ENCODE measurements around the gene TAX1BP1.
"Not testable (repeated sequence)": the region's sequence is repeated elsewhere in the genome, so short reads cannot be mapped to it uniquely, and the experiment has no call there.

TAX1BP1 gene

DNA sequence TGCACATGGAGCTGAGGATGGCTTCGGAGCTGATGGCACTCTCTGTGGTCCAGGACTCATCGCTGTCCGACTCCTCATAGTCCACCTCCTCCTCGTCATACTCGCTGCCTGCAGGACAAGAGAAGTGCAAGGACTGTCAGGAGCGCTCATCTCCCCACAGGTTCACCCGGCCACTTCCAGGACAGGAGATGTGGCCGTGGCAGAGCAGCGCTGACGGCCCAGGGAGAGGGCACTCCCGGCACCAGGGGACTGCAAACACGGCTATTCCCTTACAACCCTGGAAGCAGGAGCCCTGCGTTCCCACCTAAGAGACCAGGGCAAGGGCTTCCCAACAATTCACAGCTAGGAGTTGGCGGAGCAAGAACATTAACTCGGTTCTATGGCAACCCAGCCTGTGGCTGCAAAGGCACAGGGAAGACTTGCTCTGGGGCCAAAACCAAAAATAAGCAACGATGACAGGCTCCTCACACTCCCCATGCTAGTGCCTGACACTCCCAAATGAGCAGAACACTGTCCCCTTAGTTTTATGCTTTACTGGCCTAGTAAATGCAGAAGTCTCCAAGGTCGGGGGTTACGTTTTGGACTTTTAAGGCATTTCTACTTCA is 100.9 kb downstream of the TAX1BP1 start:
- ATAC-seq (no peak), DNase-seq (no peak)
- H3K27ac Mint-ChIP-seq = no peak overlapping the region
- H3K4me3 Mint-ChIP-seq = peak overlapping the region in 1 of 2 donors; percentile 34
- H3K27me3 Mint-ChIP-seq = no peaks in the 10 kb centered on the region
- no peaks in the 10 kb centered on the region for H3K9me3 Mint-ChIP-seq
- H3K4me1 Mint-ChIP-seq = peaks cover 15% of the 10 kb centered on the region

DNA sequence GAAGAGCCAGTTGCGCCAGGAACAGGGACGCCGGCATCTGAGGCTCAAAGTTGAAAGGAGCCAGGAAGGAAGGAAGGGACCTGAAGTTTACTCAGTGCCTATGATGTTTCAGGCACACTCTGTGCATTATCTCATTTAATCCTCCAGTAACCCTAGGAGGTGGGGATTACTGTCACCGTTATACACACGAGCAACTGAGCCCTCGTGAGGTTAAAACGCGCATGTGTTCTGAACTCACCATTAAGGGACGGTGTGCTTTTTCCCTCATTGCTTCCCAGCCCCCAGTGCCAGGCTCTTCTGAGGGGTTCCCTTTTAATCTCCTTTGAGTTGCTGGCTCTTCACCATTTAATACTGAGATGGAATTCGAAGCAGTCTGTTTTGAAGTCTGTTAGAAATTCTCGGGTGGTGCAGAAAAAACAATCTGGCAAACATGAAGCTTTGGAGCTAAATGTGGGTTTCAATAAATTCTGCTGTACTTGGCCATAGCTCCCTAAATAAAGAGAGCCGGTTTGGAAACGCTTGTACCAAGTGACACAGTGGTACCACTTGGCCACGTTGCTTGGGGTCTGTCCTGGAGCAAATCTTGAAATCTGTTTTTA is 102.2 kb downstream of the TAX1BP1 start:
- Mint-ChIP-seq H3K4me1 (peaks cover 15% of the 10 kb centered on the region), H3K27me3 (no peaks in the 10 kb centered on the region), H3K9me3 (no peaks in the 10 kb centered on the region), H3K4me3 (no peak overlapping the region), H3K27ac (no peak overlapping the region)
- DNase-seq = no peak
- no peak for ATAC-seq

DNA sequence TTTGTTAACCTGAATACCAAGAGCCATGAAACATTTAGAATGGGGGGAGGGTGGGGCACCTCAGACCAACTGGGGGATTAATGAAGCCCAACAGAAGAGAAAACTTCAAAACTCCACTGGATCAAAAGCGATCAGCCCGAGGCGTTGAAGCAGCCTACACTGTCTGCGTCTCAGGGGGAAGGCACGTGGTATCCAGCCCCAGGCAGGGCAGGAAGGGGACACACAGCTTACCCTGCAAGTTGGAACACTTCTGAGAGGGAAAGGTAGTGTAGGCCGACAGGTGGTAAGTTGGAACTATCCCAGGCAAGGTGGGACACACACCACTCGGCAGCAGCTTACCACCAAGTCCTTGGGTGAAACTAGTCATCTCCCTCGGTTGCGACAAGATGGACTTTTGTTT is 102.9 kb downstream of the TAX1BP1 start:
- H3K9me3 Mint-ChIP-seq = no peaks in the 10 kb centered on the region
- H3K27me3 Mint-ChIP-seq = no peaks in the 10 kb centered on the region
- H3K27ac Mint-ChIP-seq = no peak overlapping the region
- H3K4me3 Mint-ChIP-seq = no peak overlapping the region
- peaks cover 15% of the 10 kb centered on the region for H3K4me1 Mint-ChIP-seq
- ATAC-seq (no peak), DNase-seq (no peak)

DNA sequence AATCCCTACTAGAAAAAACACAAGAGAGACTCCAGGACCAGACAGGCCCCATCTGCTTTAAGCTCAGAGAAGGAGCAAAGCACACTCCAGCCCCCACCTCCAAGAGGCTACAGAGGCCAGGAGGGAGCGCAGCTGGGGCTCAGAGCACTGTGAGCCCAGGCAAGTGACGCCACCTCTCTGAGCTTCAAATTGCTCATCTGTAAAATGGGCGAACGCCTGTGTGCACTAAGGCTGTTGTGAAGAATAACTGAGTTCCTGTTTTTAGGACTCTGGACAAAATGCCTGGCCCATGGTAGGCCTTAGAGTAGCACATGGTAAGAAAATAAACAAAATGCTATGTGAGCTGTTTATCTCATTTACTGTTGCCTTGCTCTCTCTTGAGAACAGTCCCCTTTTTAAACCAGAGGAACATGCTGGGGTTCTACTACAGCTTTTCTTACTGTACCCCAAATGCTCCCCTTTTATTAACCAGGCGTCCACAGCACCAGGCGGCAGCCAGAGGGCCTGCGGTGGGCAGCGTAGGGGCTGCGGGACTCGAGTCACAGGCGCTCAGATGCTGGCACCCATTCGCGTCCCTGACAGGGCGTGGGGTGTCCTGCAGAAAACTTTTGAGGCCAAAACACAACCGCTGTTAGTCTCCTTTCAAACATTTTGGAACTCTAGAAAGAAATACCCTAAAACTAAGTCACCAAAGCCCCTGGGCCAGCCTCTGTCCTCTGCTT is 103.8 kb downstream of the TAX1BP1 start:
- H3K9me3 Mint-ChIP-seq = no peaks in the 10 kb centered on the region
- ATAC-seq (no peak), DNase-seq (no peak)
- H3K27ac Mint-ChIP-seq = no peak overlapping the region
- H3K27me3 Mint-ChIP-seq = no peaks in the 10 kb centered on the region
- peaks cover 15% of the 10 kb centered on the region for H3K4me1 Mint-ChIP-seq
- no peak overlapping the region for H3K4me3 Mint-ChIP-seq

DNA sequence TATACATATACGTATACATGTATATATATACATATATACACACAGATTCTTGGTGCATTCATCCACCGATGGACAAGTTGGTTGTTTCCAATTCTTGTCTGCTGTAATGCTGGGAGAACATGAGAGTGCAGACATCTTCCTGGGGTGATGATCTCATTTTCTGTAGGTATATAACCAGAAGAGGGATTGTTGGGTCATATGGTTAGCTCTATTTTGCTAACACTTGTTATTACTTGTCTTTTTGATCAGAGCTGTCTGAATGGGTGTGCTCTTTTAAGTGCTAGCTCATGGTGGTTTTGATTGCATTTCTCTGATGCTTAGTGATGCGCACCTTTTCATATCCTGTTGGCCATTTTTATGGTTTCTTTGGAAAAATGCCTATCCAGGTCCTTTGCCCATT is 106.4 kb downstream of the TAX1BP1 start:
- H3K4me3 Mint-ChIP-seq = no peak overlapping the region
- H3K9me3 Mint-ChIP-seq = no peaks in the 10 kb centered on the region
- H3K27me3 Mint-ChIP-seq = no peaks in the 10 kb centered on the region
- H3K27ac Mint-ChIP-seq = no peak overlapping the region
- peak; percentile 67 for ATAC-seq
- no peak for DNase-seq
- no peaks in the 10 kb centered on the region for H3K4me1 Mint-ChIP-seq

DNA sequence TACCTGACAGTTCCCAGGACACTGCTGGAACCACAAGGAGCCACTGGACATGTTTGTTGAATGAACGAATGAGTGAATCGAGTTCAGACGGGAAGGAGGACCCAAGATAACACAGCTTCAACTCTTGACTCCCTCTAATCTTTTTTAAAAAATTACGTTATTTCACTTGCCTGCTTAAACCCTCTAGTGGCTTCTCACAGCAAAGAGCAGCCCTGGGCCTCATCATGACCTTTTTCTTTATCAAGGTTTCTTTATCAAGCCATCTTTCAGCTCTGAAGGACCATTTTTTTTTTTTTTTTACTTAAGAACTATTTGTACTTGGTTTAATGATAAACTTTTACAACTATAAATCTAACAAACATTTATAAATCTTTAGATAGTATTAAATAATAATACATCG is 110.6 kb downstream of the TAX1BP1 start:
- Mint-ChIP-seq H3K4me3 (no peak overlapping the region), H3K4me1 (no peaks in the 10 kb centered on the region), H3K9me3 (peaks cover 0 to 8% of the 10 kb centered on the region in 2 donors), H3K27ac (no peak overlapping the region), H3K27me3 (no peaks in the 10 kb centered on the region)
- no peak for ATAC-seq
- no peak for DNase-seq

DNA sequence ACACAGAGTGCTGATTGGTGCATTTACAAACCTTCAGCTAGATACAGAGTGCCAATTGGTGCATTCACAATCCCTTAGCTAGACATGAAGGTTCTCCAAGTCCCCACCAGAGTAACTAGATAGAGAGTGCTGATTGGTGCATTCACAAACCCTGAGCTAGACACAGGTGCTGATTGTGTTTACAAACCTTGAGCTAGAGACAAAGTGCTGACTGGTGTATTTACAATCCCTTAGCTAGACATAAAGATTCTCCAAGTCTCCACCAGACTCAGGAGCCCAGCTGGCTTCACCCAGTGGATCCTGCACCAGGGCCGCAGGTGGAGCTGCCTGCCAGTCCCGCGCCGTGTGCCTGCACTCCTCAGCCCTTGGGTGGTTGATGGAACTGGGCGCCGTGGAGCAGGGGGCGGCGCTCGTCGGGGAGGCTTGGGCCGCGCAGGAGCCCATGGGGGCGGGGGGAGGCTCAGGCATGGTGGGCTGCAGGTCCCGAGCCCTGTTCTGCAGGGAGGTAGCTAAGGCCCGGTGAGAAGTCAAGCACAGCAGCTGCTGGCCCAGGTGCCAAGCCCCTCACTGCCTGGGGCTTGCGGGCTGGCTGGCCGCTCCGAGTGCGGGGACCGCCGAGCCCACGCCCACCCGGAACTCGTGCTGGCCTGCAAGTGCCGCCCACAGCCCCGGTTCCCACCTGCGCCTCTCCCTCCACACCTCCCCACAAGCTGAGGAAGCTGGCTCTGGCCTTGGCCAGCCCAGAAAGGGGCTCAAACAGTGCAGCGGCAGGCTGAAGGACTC is 116.9 kb downstream of the TAX1BP1 start:
- H3K4me1 Mint-ChIP-seq, H3K27me3 Mint-ChIP-seq, H3K4me3 Mint-ChIP-seq, H3K27ac Mint-ChIP-seq, DNase-seq, ATAC-seq, H3K9me3 Mint-ChIP-seq: not testable (repeated sequence)

DNA sequence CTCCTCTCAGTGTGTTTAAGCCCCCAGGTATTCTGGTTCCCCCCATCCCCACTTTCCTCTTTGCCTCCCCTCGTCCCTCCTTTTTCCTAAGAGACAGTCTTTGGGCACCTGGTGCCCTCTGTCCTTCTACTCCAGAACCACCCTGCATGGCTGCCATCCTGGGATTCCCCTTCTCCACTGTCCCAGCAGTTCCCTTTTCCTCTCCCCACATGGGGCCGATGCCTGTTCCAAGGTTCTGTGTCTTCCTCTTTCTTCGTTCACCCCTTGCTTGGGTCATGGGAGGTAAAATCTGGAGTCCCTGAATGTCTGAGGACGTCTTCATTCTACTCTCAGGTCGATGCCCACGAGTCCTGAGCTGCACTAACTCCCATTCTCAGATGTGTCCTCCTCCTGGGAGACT is 120.8 kb downstream of the TAX1BP1 start:
- Mint-ChIP-seq H3K4me1 (no peaks in the 10 kb centered on the region), H3K27me3 (no peaks in the 10 kb centered on the region), H3K27ac (peak overlapping the region in 1 of 2 donors; percentile 37), H3K4me3 (no peak overlapping the region), H3K9me3 (no peaks in the 10 kb centered on the region)
- ATAC-seq = no peak
- DNase-seq = no peak

DNA sequence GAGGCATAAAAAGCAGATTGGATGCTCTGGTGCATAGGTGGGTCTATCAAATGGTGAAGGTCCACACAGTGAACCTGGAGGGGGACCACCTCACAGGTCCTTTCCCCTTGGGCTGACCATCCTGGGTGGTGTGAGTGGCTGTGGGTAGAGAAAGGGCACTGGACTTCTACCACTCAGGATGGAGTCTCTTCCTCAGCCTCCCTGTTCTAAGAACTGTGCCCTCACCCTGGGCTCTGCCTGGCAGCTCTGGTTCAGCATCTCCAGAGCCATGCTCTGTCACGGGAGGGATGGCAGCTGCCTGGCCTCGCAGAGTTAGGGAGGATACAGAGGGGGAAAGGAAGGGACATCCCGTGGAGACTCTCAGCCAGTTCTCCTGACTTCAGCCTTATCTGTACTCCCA is 121.8 kb downstream of the TAX1BP1 start:
- Mint-ChIP-seq H3K4me3 (no peak overlapping the region), H3K27ac (no peak overlapping the region), H3K4me1 (no peaks in the 10 kb centered on the region), H3K27me3 (no peaks in the 10 kb centered on the region), H3K9me3 (no peaks in the 10 kb centered on the region)
- ATAC-seq = no peak
- no peak for DNase-seq

DNA sequence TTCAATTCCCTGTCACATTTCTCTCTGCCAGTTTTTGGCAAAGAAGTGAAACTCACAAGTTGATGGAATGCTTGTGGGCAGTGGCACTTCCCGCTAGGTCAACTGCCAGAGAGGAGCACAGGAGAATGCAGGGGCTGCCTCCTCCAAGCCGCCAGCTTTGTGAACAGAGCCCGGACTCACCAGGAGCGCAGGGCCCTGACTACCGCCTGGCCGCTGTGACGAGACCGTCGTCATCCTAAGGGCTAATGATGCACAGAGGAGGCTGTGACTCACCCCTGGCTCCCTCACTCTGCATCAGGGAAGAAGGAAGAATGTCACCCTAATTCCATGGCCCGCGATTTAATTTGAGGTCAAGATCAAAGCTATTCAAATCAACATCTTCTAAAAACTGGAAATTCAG is 123.9 kb downstream of the TAX1BP1 start:
- Mint-ChIP-seq H3K9me3 (no peaks in the 10 kb centered on the region), H3K27ac (no peak overlapping the region), H3K4me1 (no peaks in the 10 kb centered on the region), H3K27me3 (no peaks in the 10 kb centered on the region), H3K4me3 (no peak overlapping the region)
- no peak for DNase-seq
- ATAC-seq = no peak

DNA sequence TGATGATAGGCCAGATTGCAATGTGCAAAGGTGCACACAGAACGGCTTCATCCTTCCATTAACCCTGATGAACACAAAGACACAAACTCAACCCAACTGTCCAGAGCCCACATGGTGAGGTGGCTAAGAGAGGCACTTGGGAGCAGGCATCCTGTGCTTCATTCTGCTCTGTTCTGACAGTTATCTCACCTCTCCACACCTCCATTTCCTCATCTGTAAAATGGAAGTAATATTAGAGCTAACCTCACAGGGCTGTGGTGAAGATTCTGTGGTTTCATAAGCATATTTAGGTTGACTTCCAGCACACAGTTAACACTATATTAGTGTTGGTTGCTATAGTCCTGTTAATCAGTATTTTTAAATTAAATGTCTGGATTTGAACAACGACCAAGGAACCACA is 126.3 kb downstream of the TAX1BP1 start:
- no peak overlapping the region for H3K27ac Mint-ChIP-seq
- H3K9me3 Mint-ChIP-seq = no peaks in the 10 kb centered on the region
- no peak overlapping the region for H3K4me3 Mint-ChIP-seq
- H3K4me1 Mint-ChIP-seq = no peaks in the 10 kb centered on the region
- ATAC-seq (peak; percentile 28), DNase-seq (no peak)
- H3K27me3 Mint-ChIP-seq = no peaks in the 10 kb centered on the region

DNA sequence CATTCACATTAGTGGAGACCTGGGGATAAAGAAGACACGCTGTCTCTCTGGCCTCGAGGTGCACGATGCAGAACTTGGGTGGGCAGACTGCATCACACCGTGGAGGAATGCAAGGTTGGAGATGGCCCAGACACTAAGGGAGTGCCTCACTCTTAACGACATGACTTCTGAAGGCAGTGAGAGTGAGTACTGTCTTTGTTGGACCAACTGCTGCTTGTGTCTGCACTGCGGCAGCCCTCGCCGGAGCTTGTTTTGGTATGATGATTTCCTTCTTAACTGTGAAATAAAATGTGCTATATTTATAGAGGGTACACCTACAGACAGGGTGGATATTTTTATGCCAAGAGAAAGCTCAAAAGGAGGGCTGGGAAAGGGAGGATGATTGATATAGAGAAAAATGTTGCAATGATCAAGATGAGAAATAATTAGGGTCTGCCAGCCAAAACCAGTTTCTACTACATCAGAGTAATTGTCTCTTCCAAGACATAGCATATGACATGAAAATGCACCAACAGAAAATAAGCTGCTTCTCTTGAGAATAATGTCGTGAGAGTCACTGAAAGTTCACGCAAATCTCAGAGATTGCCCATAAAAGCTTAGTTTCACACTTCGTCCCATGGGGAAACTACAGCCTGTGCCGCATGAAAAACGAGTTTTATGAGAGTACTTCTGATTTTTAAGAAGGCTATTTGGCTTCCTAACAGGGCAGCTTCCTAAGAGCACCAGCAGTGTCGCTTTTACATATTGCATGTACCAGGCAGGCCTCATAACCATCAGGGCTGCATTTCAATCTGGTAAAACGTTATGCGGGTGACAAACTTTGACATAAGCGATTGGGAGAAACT is 127.1 kb downstream of the TAX1BP1 start:
- Mint-ChIP-seq H3K4me3 (no peak overlapping the region), H3K27me3 (no peaks in the 10 kb centered on the region), H3K27ac (no peak overlapping the region), H3K4me1 (no peaks in the 10 kb centered on the region), H3K9me3 (no peaks in the 10 kb centered on the region)
- ATAC-seq (no peak), DNase-seq (no peak)

DNA sequence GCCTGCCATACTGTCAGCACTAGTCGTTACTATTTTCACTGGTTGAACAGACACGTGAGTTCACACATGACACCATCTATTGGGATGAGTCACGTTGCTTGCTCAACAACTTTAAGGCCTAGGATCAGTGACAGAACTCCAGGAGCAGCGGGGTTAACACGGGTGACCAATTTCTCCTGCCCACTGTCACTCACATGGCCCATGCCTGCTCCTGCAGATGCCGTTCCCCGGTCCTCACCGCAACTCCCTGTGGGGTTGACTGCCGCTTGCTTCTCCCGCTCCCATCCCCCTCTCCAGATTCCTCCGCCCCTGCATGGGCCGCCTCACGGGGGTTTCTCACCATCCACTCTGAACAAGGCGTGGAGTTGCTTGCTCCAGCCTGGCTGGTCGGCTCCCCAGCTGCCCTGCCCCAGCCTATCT is 128.2 kb downstream of the TAX1BP1 start:
- DNase-seq (no peak), ATAC-seq (no peak)
- Mint-ChIP-seq H3K27me3 (no peaks in the 10 kb centered on the region), H3K9me3 (no peaks in the 10 kb centered on the region), H3K4me1 (no peaks in the 10 kb centered on the region), H3K4me3 (no peak overlapping the region), H3K27ac (no peak overlapping the region)

DNA sequence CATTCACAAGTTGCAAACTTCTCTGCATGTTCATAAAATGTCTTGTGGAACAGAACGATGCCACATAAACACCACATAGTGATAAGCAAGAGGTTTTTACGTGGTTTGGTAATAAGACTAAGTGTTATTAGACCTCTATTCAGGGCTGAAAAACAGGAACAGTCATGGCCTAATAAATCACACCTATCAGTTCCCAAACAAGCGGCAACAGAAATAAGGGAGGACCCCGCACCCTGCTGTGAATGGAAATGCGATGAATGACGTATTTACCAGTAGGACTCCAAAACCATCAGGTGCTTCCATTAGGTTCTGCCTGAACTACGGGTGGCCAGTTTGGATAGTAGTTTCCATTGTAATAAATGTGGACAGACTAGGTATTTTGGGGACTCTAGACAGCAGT is 129.1 kb downstream of the TAX1BP1 start:
- no peaks in the 10 kb centered on the region for H3K27me3 Mint-ChIP-seq
- H3K4me1 Mint-ChIP-seq = no peaks in the 10 kb centered on the region
- ATAC-seq (no peak), DNase-seq (no peak)
- no peak overlapping the region for H3K4me3 Mint-ChIP-seq
- no peak overlapping the region for H3K27ac Mint-ChIP-seq
- no peaks in the 10 kb centered on the region for H3K9me3 Mint-ChIP-seq

DNA sequence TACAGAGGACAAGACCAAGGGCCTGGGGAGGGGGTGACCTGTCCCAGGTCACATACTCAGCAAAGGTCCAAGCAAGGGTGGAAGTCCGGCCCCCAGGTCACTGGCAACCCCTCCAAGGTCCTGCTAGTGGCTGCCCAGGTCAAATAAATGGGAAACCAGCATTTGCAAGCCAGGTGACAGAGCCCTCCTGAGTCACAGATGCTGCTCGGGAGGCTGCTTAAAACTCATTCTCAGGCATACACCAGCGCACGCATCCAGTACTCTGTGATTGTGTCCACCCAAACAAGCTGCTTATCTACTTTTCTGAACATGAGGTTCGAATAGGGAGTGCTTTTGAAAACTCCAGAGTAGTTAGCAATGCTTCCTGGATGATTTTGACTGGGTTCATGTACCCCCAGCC is 130.6 kb downstream of the TAX1BP1 start:
- H3K4me1 Mint-ChIP-seq = no peaks in the 10 kb centered on the region
- no peaks in the 10 kb centered on the region for H3K27me3 Mint-ChIP-seq
- ATAC-seq (no peak), DNase-seq (no peak)
- H3K4me3 Mint-ChIP-seq = no peak overlapping the region
- H3K9me3 Mint-ChIP-seq = no peaks in the 10 kb centered on the region
- H3K27ac Mint-ChIP-seq = no peak overlapping the region
